AG04450 (cell line): ENCODE measurements around the gene PKN1. TPM values are rescaled to one million over a fixed set of nuclear protein-coding genes. Genes with fewer than 3 reads are reported as not detected.

Experiments
- CTCF ChIA-PET: fragments of 300-600, 350-600 bp; formaldehyde crosslinking; extraction: SDS; loops from one replicate; lab custom pipeline; 2022; ENCODE audit warnings: antibody characterized with exemption, inconsistent platforms; lab: Charles Lee
- POLR2A ChIA-PET: fragments of 350-600 bp; formaldehyde crosslinking; extraction: SDS; loops from one replicate; lab custom pipeline; 2021; ENCODE audit warnings: antibody characterized with exemption, inconsistent platforms; lab: Yijun Ruan, JAX
- DNase-seq: peaks from one replicate; pipeline ENCODE4 v3.0.0-alpha.2; 2011; ENCODE audit warnings: low read depth, low spot score
- H3K27ac ChIP-seq: one replicate; pipeline ENCODE4 v1.5.1; 2012; ENCODE audit warnings: low read depth, low read length, control low read depth
- H3K27me3 ChIP-seq: one replicate; pipeline ENCODE4 v1.6.0; 2012; ENCODE audit warnings: low read length; ENCODE audit not compliant: control insufficient read depth, insufficient read depth
- H3K4me3 ChIP-seq: 2 replicates; pipeline ENCODE4 v1.5.1; 2011; ENCODE audit warnings: mild to moderate bottlenecking, low read depth, low read length, control low read depth
- H3K9me3 ChIP-seq: 2 replicates; pipeline ENCODE4 v1.5.1; 2012; ENCODE audit warnings: low read length; ENCODE audit not compliant: control insufficient read depth, insufficient read depth
- polyA plus RNA-seq: library from polyadenylated mRNA; depleted of rRNA; stranded (reverse); fragments of >200 nt; gene quantifications from 2 replicates; pipeline ENCODE4 v1.2.3, GENCODE V29; 2011
- TF ChIP-seq, protein P1 (sequence below): IDR thresholded peaks from 2 replicates; pipeline ENCODE4 v1.5.1; 2011; ENCODE audit warnings: low read depth, low read length, control low read depth, inconsistent platforms

Gene PKN1
- polyA plus RNA-seq, 1 experiment = 37.5 TPM

- no peak overlapping the region for H3K4me3 ChIP-seq
- DNase-seq = no peak
- CTCF ChIA-PET = interaction anchor here (1.1 to 1.7 kb wide), 2 partner anchors 10 to 34 kb away, joined by 3 to 6 read pairs; no protein-coding TSS in a partner anchor
- TF ChIP-seq, protein P1, sequence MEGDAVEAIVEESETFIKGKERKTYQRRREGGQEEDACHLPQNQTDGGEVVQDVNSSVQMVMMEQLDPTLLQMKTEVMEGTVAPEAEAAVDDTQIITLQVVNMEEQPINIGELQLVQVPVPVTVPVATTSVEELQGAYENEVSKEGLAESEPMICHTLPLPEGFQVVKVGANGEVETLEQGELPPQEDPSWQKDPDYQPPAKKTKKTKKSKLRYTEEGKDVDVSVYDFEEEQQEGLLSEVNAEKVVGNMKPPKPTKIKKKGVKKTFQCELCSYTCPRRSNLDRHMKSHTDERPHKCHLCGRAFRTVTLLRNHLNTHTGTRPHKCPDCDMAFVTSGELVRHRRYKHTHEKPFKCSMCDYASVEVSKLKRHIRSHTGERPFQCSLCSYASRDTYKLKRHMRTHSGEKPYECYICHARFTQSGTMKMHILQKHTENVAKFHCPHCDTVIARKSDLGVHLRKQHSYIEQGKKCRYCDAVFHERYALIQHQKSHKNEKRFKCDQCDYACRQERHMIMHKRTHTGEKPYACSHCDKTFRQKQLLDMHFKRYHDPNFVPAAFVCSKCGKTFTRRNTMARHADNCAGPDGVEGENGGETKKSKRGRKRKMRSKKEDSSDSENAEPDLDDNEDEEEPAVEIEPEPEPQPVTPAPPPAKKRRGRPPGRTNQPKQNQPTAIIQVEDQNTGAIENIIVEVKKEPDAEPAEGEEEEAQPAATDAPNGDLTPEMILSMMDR = no peak
- no peaks in the 10 kb centered on the region; the same call in 1 of the 2 replicates for H3K9me3 ChIP-seq
- POLR2A ChIA-PET = no interaction called here
- no peak overlapping the region for H3K27ac ChIP-seq
- no peaks in the 10 kb centered on the region for H3K27me3 ChIP-seq
These were observed 81.2 kb downstream of the PKN1 start for GRCh38 chr19:14514215-14514863.

DNA sequence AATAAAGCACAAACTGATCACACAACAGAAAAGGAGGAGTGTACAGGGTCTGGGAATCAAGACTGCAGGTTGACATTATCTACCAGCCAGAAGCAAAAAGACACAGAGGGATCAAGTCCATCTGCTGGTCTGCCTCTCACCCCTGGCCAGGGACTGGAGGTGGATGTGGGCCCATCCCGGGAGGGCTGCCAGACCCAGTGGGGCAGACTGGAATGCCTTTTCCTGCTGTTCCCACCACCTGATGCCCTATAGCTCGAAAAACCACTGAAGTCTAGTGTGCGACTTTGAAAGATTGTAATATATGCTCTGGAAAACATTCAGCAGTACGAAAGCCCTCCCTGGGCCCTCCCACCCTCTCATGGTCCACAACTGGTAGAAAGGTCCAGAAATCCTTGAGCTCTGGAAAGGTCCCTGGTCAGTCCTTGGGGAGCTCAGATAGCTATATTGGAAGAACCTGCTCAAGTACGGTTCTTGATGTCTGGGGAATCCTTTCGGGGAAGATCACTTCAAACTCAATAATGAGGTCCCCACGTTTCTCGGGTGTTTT, 82.5 kb downstream of the PKN1 start:
- CTCF ChIA-PET = no interaction called here
- Histone ChIP-seq H3K27ac (no peak overlapping the region), H3K4me3 (peak overlapping the region; percentile 94), H3K27me3 (no peaks in the 10 kb centered on the region), H3K9me3 (no peaks in the 10 kb centered on the region; the same call in 1 of the 2 replicates)
- no peak for DNase-seq
- TF ChIP-seq, protein P1 = no peak
- POLR2A ChIA-PET = no interaction called here

DNA sequence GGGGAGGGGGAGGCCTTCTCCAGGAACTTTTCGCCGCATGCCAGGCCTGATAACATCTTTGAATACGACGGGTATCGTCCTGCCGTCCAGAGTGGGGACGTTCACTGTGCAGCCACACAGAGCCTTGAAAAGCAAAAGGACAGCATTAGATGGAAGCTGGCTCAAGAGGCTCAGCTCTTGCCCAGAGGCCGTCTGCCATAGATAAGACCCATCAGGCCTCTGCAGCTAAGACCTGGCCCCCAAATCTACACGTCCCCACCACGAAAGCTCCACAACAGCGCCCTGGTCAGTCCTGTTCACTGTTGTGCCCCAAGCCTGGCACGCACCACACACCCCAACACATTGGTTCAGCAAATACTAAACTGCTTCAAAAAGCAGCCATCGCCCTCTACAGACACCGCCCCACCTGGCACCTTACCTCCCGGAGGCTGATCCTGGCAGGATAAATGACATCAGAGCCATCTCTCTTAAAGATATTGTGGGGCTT, 83.0 kb downstream of the PKN1 start:
- H3K9me3 ChIP-seq = no peaks in the 10 kb centered on the region; the same call in 1 of the 2 replicates
- ChIA-PET POLR2A (interaction anchor here (2.8 kb wide), 1 partner anchor 20 kb away, joined by 27 read pairs; the partner anchor contains the start of gene GIPC1), CTCF (no interaction called here)
- TF ChIP-seq, protein P1 = no peak
- no peaks in the 10 kb centered on the region for H3K27me3 ChIP-seq
- no peak overlapping the region for H3K27ac ChIP-seq
- no peak for DNase-seq
- H3K4me3 ChIP-seq = peak overlapping the region; percentile 94

DNA sequence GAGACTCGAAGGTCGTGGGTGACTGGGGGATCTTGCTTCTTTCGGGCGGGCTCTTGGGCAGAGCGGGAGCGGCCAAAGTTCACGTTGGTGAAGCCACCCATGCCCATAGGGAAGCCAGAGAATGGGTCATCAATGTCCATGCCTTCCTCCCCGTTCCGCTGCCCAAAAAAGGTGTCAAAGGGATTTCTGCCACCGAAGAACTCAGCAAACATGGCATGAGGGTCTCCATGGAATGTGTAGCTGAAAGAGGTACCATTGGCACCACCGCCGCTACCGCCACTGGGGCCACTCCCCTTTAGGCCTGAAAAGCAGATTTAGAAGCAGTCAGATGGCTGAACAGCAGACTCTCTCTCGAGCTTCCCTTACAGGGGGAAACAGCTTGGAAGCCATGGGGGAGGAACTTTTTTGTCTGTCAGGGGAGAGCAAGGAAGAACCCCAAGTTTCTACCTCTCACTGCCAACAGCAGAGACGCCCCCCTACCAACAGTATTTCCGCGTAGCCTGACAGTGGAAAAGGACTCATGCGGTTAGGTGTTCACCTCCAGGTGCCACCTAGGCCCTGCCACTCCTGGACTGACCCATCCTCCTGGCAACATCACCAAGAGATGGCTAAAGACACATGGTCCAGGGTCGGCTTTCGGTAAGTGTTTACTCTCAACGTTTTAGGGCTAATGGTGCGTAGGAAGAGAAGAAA, 83.8 kb downstream of the PKN1 start:
- TF ChIP-seq, protein P1 = no peak
- peak overlapping the region; percentile 94 for H3K4me3 ChIP-seq
- H3K9me3 ChIP-seq = no peaks in the 10 kb centered on the region; the same call in 1 of the 2 replicates
- ChIA-PET CTCF (interaction anchor here (1.0 to 1.3 kb wide), 3 partner anchors 12 to 380 kb away, joined by 3 to 4 read pairs (median 3); partner anchors contain the start of gene ASF1B), POLR2A (interaction anchor here (0.6 to 2.8 kb wide), 4 partner anchors 10 to 1882 kb away, joined by 3 to 27 read pairs (median 6); partner anchors contain the start of gene GIPC1)
- H3K27ac ChIP-seq = no peak overlapping the region
- no peaks in the 10 kb centered on the region for H3K27me3 ChIP-seq
- no peak for DNase-seq
